Loucy (cell line): ENCODE measurements around the gene EEF1A2.

ENCODE experiments used
- CTCF ChIP-seq: fragments of 200-600 bp; sonication (generic); conservative IDR thresholded peaks from 2 replicates; pipeline ENCODE4 v1.5.1; 2014; ENCODE audit warnings: mild to moderate bottlenecking, antibody characterized with exemption, low read length
- EZH2phosphoT487 ChIP-seq: fragments of 200-600 bp; IDR thresholded peaks from 2 replicates; pipeline ENCODE4 v1.6.1; 2018; ENCODE audit warnings: antibody characterized with exemption, mild to moderate bottlenecking, moderate library complexity, borderline replicate concordance

GRCh38 chr20:63468421-63468820 lies 30.5 kb downstream of the EEF1A2 start:
- TF ChIP-seq CTCF (no peak), EZH2phosphoT487 (no peak)
